ENCODE measurements around the gene SARDH. TPM values are rescaled to one million over a fixed set of nuclear protein-coding genes. Genes with fewer than 3 reads are reported as not detected.

SARDH gene
- total and polyA plus RNA-seq, 2 donors (not counting 3 experiments of a cell fraction or from before 2014, with no cell fraction given), result 0.19 to 0.44 TPM

DNA sequence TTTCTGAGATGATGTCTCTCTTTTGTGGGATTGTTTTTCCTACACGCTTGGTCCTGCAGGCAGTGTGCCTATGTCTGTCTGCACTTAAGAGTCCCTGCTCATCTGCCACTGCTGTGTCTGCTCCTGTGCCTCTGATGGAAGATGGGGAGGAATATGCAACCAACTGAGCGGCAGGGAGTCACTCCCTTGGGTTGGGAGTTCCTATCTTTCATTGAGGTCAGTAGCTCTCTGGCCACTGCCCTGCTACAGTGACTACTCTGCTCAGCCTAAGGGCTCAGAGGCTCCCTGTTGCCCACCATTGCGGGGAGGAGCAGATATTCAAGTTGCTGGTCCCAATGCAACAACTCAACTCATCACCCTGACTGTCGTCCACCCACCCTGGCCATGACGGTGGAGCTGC is 115.6 kb downstream of the SARDH start:
- no peaks in the 10 kb centered on the region for H3K36me3 ChIP-seq (ENCODE audit: control insufficient read depth in 2 of 2, extremely low read depth in 1 of 2, insufficient read depth in 2 of 2, low read length in 2 of 2)
- dilution Hi-C loops (cut with MboI; ENCODE audit: extremely low pct_ligation_motif_present, low sequenced_read_pairs), result no loop called here
- no TSS peak for BruUV-seq (replicated peaks)
- H3K9me1 ChIP-seq (replicated peaks; ENCODE audit: control insufficient read depth, extremely low read depth, insufficient read depth, low read length), result no peaks in the 10 kb centered on the region
- H3K4me3 ChIP-seq (replicated peaks in 1 of 3; ENCODE audit: insufficient read depth in 1 of 3, low read depth in 1 of 3, low read length in 3 of 3), result no peak overlapping the region
- ChIA-PET POLR2A (no interaction called here), CTCF (no interaction called here)
- H2AFZ ChIP-seq (ENCODE audit: low read depth, low read length), result no peak overlapping the region
- no peaks in the 10 kb centered on the region for H3K79me2 ChIP-seq (ENCODE audit: control insufficient read depth, insufficient read depth, low read length)
- no peaks in the 10 kb centered on the region for H3K9me3 ChIP-seq (replicated peaks; ENCODE audit: control insufficient read depth, insufficient read depth, low read length)
- no peak for TF ChIP-seq GATA2 (IDR thresholded peaks at IDR 0.05; ENCODE audit: insufficient read depth, insufficient read length, low read depth, low read length)
- H3K27me3 ChIP-seq (ENCODE audit: control insufficient read depth in 2 of 2, insufficient read depth in 2 of 2, low read length in 2 of 2), result peaks cover 3 to 4% of the 10 kb centered on the region in 2 experiments
- intact Hi-C loops (cut with micrococcal nuclease), result no loop called here
- H3K27ac ChIP-seq (ENCODE audit: insufficient read depth, low read depth, low read length), result no peak overlapping the region
- H3K9ac ChIP-seq (replicated peaks; ENCODE audit: extremely low read depth, insufficient read depth, low read length), result no peak overlapping the region
- DNase-seq (ENCODE audit: low read depth, low spot score) (no peak), FAIRE-seq (no peak)
- no peak overlapping the region for H3K4me2 ChIP-seq (ENCODE audit: insufficient read depth, low read length)
- no peaks in the 10 kb centered on the region for H3K4me1 ChIP-seq (ENCODE audit: control insufficient read depth, extremely low read depth, insufficient read depth, low read length)
- H4K20me1 ChIP-seq (replicated peaks; ENCODE audit: control insufficient read depth, extremely low read depth, insufficient read depth, low read length), result no peaks in the 10 kb centered on the region

DNA sequence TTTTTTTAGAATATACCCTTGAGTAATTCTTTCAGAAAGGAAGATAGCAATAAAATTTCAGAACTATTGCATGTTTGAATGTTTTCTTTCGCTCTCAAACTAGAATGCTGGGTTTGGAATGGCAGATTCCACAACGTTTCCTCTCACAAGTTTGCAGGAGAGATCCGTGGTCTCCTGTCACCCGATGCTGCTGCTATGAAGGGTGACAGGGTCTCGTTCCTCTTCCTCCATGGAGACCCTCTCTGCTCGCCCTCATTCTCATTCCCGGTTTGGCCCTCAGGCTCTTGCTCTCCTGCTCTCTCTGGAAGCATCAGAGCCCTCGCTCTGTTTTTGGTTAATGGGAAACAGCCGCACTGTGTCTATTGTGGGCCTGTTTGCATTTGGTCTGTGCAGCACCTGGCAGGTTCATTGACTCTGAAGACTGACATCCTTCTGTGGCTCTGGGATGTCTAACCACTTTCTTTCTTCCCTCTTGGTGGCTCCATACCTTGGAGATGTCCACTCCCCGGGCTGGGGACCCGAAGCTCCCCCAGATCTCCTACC is 116.4 kb downstream of the SARDH start:
- dilution Hi-C loops (cut with MboI; ENCODE audit: extremely low pct_ligation_motif_present, low sequenced_read_pairs) (no loop called here), intact Hi-C loops (cut with micrococcal nuclease) (no loop called here)
- Histone ChIP-seq H3K4me3 (replicated peaks in 1 of 3; ENCODE audit: insufficient read depth in 1 of 3, low read depth in 1 of 3, low read length in 3 of 3) (no peak overlapping the region), H3K4me2 (ENCODE audit: insufficient read depth, low read length) (no peak overlapping the region), H3K4me1 (ENCODE audit: control insufficient read depth, extremely low read depth, insufficient read depth, low read length) (no peaks in the 10 kb centered on the region), H3K79me2 (ENCODE audit: control insufficient read depth, insufficient read depth, low read length) (no peaks in the 10 kb centered on the region), H3K27ac (ENCODE audit: insufficient read depth, low read depth, low read length) (no peak overlapping the region), H2AFZ (ENCODE audit: low read depth, low read length) (no peak overlapping the region), H3K9me3 (replicated peaks; ENCODE audit: control insufficient read depth, insufficient read depth, low read length) (no peaks in the 10 kb centered on the region), H4K20me1 (replicated peaks; ENCODE audit: control insufficient read depth, extremely low read depth, insufficient read depth, low read length) (no peaks in the 10 kb centered on the region), H3K27me3 (ENCODE audit: control insufficient read depth in 2 of 2, insufficient read depth in 2 of 2, low read length in 2 of 2) (peaks cover 3 to 4% of the 10 kb centered on the region in 2 experiments), H3K36me3 (ENCODE audit: control insufficient read depth in 2 of 2, extremely low read depth in 1 of 2, insufficient read depth in 2 of 2, low read length in 2 of 2) (no peaks in the 10 kb centered on the region), H3K9ac (replicated peaks; ENCODE audit: extremely low read depth, insufficient read depth, low read length) (no peak overlapping the region), H3K9me1 (replicated peaks; ENCODE audit: control insufficient read depth, extremely low read depth, insufficient read depth, low read length) (no peaks in the 10 kb centered on the region)
- FAIRE-seq, result no peak
- no peak for DNase-seq (ENCODE audit: low read depth, low spot score)
- POLR2A ChIA-PET, result no interaction called here
- no TSS peak for BruUV-seq (replicated peaks)
- TF ChIP-seq FOS (IDR thresholded peaks at IDR 0.05; ENCODE audit: borderline replicate concordance, insufficient read depth, low read length) (no peak), CTCF (IDR thresholded peaks at IDR 0.05; ENCODE audit: extremely low read depth in 1 of 2, insufficient read depth in 1 of 2, low read depth in 1 of 2, low read length in 2 of 2) (no peak), GATA2 (IDR thresholded peaks at IDR 0.05; ENCODE audit: insufficient read depth, insufficient read length, low read depth, low read length) (no peak), JUN (IDR thresholded peaks at IDR 0.05; ENCODE audit: borderline replicate concordance, insufficient read depth, insufficient read length, low read depth) (no peak), MAX (IDR thresholded peaks at IDR 0.05; ENCODE audit: insufficient read depth, insufficient read length) (no peak), MYC (IDR thresholded peaks at IDR 0.05; ENCODE audit: low read depth, low read length) (no peak), POLR2AphosphoS5 (IDR thresholded peaks at IDR 0.05; ENCODE audit: insufficient read depth, low read depth, low read length) (no peak), EZH2 (IDR thresholded peaks at IDR 0.05; ENCODE audit: borderline replicate concordance, low read depth, low read length, severe bottlenecking) (no peak), POLR2A (IDR thresholded peaks at IDR 0.05; ENCODE audit: low read depth, low read length) (no peak)
- CTCF ChIA-PET, result no interaction called here
